Mucosa of stomach (tissue), 1 donor: ENCODE measurements around the gene ADPRS.

ENCODE experiments used
- H3K27me3 ChIP-seq: one replicate; pipeline ENCODE4 v1.7.0; 2013; ENCODE audit warnings: mild to moderate bottlenecking, low read length; ENCODE audit not compliant: control insufficient read depth, insufficient read depth
- H3K36me3 ChIP-seq: one replicate; pipeline ENCODE4 v1.7.0; 2013; ENCODE audit warnings: low read length; ENCODE audit not compliant: control insufficient read depth, insufficient read depth
- H3K4me1 ChIP-seq: one replicate; pipeline ENCODE4 v1.7.0; 2013; ENCODE audit warnings: mild to moderate bottlenecking, low read length; ENCODE audit not compliant: control insufficient read depth, insufficient read depth
- H3K4me3 ChIP-seq: one replicate; pipeline ENCODE4 v1.7.0; 2013; ENCODE audit warnings: low read length
- H3K9ac ChIP-seq: one replicate; pipeline ENCODE4 v1.7.0; 2013; ENCODE audit warnings: mild to moderate bottlenecking, low read length, moderate library complexity
- H3K9me3 ChIP-seq: one replicate; pipeline ENCODE4 v1.7.0; 2013; ENCODE audit warnings: mild to moderate bottlenecking, low read length, moderate library complexity; ENCODE audit not compliant: control insufficient read depth
- donor health status: Pancreatic carcinoma.

ADPRS gene

GRCh38 chr1:36116901-36117300 lies 28.2 kb downstream of the ADPRS start:
- Histone ChIP-seq H3K27me3 (no peaks in the 10 kb centered on the region), H3K9ac (no peak overlapping the region), H3K36me3 (no peaks in the 10 kb centered on the region), H3K4me1 (peaks cover 11% of the 10 kb centered on the region), H3K4me3 (no peak overlapping the region), H3K9me3 (no peaks in the 10 kb centered on the region)

GRCh38 chr1:36118447-36119204 lies 29.9 kb downstream of the ADPRS start:
- Histone ChIP-seq H3K27me3 (no peaks in the 10 kb centered on the region), H3K9me3 (no peaks in the 10 kb centered on the region), H3K4me1 (peaks cover 11% of the 10 kb centered on the region), H3K4me3 (no peak overlapping the region), H3K9ac (no peak overlapping the region), H3K36me3 (no peaks in the 10 kb centered on the region)

GRCh38 chr1:36119456-36119855 lies 30.8 kb downstream of the ADPRS start:
- Histone ChIP-seq H3K9ac (no peak overlapping the region), H3K27me3 (peaks cover 4% of the 10 kb centered on the region), H3K36me3 (no peaks in the 10 kb centered on the region), H3K9me3 (no peaks in the 10 kb centered on the region), H3K4me1 (peaks cover 11% of the 10 kb centered on the region), H3K4me3 (no peak overlapping the region)

GRCh38 chr1:36122062-36123030 lies 33.7 kb downstream of the ADPRS start:
- Histone ChIP-seq H3K9me3 (no peaks in the 10 kb centered on the region), H3K4me1 (peaks cover 9% of the 10 kb centered on the region), H3K9ac (no peak overlapping the region), H3K4me3 (no peak overlapping the region), H3K36me3 (no peaks in the 10 kb centered on the region), H3K27me3 (peaks cover 23% of the 10 kb centered on the region)

GRCh38 chr1:36123356-36123755 lies 34.7 kb downstream of the ADPRS start:
- H3K27me3 ChIP-seq, result peaks cover 25% of the 10 kb centered on the region
- H3K4me3 ChIP-seq, result no peak overlapping the region
- no peak overlapping the region for H3K9ac ChIP-seq

GRCh38 chr1:36124404-36125128 lies 35.9 kb downstream of the ADPRS start:
- Histone ChIP-seq H3K4me1 (peaks cover 9% of the 10 kb centered on the region), H3K36me3 (no peaks in the 10 kb centered on the region), H3K27me3 (peaks cover 27% of the 10 kb centered on the region), H3K4me3 (no peak overlapping the region), H3K9ac (no peak overlapping the region), H3K9me3 (no peaks in the 10 kb centered on the region)

More at GRCh38 chr1:36123356-36123755, 34.7 kb downstream of the ADPRS start:
- no peaks in the 10 kb centered on the region for H3K36me3 ChIP-seq
- H3K9me3 ChIP-seq, result no peaks in the 10 kb centered on the region
- H3K4me1 ChIP-seq, result peaks cover 9% of the 10 kb centered on the region

GRCh38 chr1:36125129-36125991 lies 36.7 kb downstream of the ADPRS start, which contains the start of gene COL8A2:
COL8A2 (minus strand) TSS chr1:36125222; CDS start chr1:36100242, 24,980 bp downstream.
- H3K4me1 ChIP-seq, result peaks cover 9% of the 10 kb centered on the region
- H3K9ac ChIP-seq, result no peak within 1 kb of the TSS
- no peaks in the 10 kb centered on the region for H3K36me3 ChIP-seq
- peaks cover 27% of the 10 kb centered on the region for H3K27me3 ChIP-seq
- no peaks in the 10 kb centered on the region for H3K9me3 ChIP-seq
- H3K4me3 ChIP-seq, result no peak within 1 kb of the TSS

- H3K4me3 ChIP-seq, result no peak overlapping the region
- H3K9me3 ChIP-seq, result no peaks in the 10 kb centered on the region
- no peak overlapping the region for H3K9ac ChIP-seq
- no peaks in the 10 kb centered on the region for H3K36me3 ChIP-seq
- peaks cover 9% of the 10 kb centered on the region for H3K4me1 ChIP-seq
- H3K27me3 ChIP-seq, result peaks cover 27% of the 10 kb centered on the region
These were observed 37.5 kb downstream of the ADPRS start for GRCh38 chr1:36126005-36126716.

- H3K9me3 ChIP-seq, result no peaks in the 10 kb centered on the region
- H3K27me3 ChIP-seq, result peaks cover 27% of the 10 kb centered on the region
- peaks cover 9% of the 10 kb centered on the region for H3K4me1 ChIP-seq
- H3K9ac ChIP-seq, result no peak overlapping the region
- no peak overlapping the region for H3K4me3 ChIP-seq
- no peaks in the 10 kb centered on the region for H3K36me3 ChIP-seq
These were observed 38.3 kb downstream of the ADPRS start for GRCh38 chr1:36126797-36127500.

GRCh38 chr1:36128126-36128904 lies 39.6 kb downstream of the ADPRS start:
- H3K9ac ChIP-seq, result no peak overlapping the region
- no peaks in the 10 kb centered on the region for H3K9me3 ChIP-seq
- H3K27me3 ChIP-seq, result peaks cover 27% of the 10 kb centered on the region
- peaks cover 13% of the 10 kb centered on the region for H3K4me1 ChIP-seq
- H3K36me3 ChIP-seq, result no peaks in the 10 kb centered on the region
- H3K4me3 ChIP-seq, result no peak overlapping the region
